GM12874 (cell line): ENCODE results near the gene DPAGT1.
A peak's percentile ranks its signal among the peaks of the same experiment; 100 is the strongest.

Experiments
- TF ChIP-seq, protein P1 (sequence below): IDR thresholded peaks from 2 replicates; pipeline ENCODE4 v1.5.1; 2011; ENCODE audit warnings: low read depth, mild to moderate bottlenecking, control low read depth, low read length, moderate library complexity; ENCODE audit not compliant: insufficient read depth

Gene DPAGT1

DNA sequence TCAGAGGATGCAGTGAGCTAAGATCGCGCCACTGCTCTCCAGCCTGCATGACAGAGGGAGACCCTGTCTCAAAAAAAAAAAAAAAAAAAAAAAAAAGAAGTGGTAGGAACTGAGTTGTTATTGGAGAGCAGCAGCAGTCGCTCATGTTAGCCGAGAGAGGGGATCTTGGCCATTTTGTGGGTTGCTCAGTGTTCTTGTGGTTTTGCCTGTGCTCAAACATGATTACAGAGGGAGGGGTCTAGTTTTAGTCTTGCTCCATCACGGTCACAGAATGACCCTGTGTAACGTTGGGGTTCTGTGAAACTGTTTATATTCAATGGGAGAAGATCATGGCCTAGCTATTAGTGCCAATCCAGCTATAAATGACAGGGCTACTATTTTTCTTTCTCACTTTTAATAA is 1.9 kb downstream of the DPAGT1 start:
- TF ChIP-seq, protein P1, sequence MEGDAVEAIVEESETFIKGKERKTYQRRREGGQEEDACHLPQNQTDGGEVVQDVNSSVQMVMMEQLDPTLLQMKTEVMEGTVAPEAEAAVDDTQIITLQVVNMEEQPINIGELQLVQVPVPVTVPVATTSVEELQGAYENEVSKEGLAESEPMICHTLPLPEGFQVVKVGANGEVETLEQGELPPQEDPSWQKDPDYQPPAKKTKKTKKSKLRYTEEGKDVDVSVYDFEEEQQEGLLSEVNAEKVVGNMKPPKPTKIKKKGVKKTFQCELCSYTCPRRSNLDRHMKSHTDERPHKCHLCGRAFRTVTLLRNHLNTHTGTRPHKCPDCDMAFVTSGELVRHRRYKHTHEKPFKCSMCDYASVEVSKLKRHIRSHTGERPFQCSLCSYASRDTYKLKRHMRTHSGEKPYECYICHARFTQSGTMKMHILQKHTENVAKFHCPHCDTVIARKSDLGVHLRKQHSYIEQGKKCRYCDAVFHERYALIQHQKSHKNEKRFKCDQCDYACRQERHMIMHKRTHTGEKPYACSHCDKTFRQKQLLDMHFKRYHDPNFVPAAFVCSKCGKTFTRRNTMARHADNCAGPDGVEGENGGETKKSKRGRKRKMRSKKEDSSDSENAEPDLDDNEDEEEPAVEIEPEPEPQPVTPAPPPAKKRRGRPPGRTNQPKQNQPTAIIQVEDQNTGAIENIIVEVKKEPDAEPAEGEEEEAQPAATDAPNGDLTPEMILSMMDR, result no peak

DNA sequence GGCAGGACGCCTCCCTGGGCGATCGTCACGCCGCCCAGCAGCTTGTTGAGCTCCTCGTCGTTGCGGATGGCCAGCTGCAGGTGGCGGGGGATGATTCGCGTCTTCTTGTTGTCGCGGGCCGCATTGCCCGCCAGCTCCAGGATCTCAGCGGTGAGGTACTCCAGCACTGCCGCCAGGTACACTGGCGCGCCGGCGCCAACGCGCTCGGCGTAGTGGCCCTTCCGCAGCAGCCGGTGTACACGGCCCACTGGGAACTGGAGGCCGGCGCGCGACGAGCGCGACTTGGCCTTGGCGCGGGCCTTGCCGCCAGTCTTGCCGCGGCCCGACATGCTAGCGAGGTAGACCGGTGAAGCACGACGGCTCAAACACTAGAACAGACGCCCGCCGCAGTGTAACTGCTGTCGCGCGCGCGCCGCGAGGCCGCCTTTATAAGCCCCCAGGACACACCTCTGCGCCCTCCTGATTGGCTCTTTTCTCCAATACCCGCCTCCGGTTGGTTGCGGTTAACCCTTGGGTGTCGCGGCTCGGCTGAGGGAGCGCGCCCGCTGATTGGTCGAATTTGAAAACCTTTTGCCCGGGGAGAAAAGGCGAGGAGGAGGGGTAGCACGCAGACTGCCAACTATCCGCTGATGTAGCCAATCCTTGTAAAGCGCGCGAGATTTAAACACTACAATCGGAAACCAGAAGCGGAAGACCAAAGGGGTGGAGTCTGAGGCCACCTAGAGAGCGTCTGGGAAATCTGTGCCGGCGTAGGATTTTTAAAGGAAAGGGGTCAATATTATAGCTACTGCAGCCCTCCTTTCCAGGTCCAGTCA is 6.4 kb downstream of the DPAGT1 start:
- TF ChIP-seq, protein P1, result no peak

DNA sequence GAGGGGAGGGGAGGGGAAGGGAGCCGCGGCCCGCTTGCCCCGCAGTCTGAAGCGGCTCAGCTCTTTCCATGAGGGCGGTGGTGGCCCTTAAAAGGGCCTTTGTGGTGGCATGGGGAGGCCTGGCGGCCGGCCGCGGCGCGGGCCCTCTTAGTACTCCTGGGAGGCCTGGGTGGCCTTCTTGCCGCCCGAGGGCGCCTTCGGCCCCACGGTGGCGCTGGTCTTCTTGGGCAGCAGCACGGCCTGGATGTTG is 6.9 kb downstream of the DPAGT1 start:
- TF ChIP-seq, protein P1, result peak; percentile 80

DNA sequence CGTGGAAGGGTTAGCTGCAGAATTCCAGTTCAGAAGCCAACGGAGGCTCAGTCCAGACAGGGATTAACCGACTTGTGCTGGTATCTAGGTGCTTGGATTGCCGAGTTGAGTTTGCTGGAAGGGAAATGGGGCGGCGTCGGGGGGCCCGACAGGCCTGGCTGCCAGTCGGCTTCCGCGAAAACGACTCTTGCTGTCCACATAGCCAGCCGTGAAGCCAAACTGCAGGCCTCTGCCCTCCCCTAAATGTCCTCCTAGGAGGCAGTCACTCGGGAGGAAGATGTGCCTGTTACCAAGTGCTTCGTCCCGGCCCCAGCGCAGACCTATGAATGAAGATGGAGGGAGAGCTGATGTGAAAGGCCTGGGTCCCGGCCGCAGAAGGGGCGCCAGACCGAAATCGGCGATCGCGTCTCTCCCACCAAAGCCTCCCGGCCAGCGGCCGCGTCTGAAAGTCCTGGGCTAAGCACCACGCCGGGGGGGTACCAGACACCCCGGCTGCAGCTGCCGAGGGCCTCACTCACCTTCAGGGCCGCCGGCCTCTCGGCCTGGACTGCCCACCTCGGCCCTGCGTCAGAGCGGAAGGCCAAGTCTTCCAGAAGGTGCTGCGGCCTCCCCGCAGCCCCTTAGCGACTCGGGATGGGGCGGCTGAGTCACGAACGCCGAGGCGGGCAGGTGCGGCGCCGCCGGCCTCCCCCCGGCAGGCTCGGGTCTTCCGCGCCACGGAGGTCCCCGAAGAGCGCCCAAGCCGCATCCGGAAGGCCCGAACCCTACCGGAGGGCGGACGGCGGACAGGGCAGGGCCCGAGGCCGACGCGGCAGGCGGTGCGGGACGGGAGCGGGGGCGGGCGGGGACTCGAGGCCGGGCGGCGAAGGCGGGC is 7.5 kb downstream of the DPAGT1 start:
- TF ChIP-seq, protein P1, result no peak

DNA sequence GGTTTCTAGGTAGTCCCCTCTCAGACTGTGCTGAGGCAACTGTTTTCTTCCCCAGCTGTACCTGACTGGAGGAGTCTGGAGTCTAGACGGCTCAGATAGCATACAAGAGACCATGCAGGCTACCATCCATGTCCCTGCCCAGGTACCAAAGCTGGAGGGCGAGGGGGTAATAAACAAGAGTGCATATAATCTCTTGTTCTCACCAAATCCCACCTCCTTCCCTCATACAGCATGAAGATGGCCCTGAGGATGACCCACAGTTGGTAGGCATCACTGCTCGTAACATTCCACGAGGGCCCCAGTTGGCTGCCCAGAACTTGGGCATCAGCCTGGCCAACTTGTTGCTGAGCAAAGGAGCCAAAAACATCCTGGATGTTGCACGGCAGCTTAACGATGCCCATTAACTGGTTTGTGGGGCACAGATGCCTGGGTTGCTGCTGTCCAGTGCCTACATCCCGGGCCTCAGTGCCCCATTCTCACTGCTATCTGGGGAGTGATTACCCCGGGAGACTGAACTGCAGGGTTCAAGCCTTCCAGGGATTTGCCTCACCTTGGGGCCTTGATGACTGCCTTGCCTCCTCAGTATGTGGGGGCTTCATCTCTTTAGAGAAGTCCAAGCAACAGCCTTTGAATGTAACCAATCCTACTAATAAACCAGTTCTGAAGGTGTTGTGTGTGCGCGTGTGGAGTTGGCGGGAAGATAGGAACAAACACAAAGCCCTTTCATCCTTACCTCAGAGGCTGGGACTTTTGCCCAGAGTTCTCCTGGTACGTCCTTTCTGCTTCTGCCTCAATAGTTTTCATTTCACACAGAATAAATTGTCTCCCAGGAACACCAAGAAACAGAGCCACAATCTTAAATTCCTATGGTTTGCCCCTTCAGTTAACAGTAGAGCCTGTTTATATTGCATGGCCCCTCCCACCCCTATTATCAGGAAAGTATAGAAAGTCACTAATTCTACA is 8.5 kb downstream of the DPAGT1 start:
- TF ChIP-seq, protein P1, result no peak

DNA sequence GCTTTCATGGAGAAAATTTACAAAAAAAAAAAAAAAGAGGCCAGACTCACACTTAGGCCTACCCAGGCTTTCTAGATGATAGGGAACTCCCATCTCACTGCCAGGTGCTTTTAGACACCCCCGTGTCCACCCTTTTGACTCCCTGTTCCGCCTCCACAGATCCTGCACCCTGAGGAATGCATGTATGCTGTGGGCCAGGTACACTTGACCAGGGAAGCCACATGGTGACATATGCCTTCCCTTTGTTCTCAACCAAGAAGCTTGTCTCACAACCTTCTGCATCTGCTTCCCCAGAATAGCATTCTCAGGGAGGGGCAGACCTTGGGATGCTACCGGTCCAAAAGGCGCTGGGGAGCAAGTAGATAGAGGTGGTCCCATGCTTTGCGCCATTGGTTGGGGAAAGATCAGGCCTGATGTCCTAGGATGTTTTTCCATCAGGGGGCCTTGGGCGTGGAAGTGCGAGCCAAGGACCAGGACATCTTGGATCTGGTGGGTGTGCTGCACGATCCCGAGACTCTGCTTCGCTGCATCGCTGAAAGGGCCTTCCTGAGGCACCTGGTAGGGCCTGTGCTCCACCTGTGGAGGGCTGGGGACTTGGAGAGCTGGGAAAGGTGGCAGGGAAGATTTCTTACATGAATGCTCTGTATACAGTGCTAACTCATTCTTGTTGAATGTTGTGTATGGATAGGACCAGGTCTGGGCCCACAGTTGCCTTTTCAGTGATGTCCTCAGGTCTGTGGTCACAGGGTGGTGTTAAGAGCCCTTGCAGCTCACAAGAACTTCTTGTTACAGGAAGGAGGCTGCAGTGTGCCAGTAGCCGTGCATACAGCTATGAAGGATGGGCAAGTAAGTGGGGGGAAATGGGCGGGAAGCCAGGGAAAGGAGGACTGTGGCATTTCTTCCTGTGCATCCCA is 9.4 kb downstream of the DPAGT1 start:
- TF ChIP-seq, protein P1, result no peak
